Measurements from ENCODE around the gene ITPKB. TPM values are rescaled to one million over a fixed set of nuclear protein-coding genes. Genes with fewer than 3 reads are reported as not detected.
A peak's percentile ranks its signal among the peaks of the same experiment; 100 is the strongest.

Gene ITPKB
- total RNA-seq, 1 donor from 2014 or later, result 34.2 TPM

DNA sequence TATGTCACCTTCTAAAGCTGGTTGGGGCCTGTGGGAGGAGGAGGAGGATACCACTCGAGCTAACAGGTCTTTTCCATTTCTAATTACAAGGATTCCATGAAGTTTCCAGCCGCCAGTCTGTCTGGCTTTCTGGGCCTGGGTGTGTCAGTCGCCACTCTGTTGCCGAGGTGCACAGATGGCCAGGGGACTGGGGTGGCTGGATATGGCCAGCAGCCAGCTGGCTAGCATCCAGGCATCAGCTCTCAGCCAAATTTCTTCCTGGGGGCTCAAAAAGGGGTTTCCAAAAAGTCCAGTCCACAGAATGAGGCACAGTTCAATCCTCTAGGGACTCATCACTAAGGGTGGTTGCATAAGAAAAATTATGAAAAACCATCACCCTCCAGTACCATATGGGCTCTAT is 32.4 kb downstream of the ITPKB start:
- no peak for DNase-seq (ENCODE audit: low read depth, low spot score)

DNA sequence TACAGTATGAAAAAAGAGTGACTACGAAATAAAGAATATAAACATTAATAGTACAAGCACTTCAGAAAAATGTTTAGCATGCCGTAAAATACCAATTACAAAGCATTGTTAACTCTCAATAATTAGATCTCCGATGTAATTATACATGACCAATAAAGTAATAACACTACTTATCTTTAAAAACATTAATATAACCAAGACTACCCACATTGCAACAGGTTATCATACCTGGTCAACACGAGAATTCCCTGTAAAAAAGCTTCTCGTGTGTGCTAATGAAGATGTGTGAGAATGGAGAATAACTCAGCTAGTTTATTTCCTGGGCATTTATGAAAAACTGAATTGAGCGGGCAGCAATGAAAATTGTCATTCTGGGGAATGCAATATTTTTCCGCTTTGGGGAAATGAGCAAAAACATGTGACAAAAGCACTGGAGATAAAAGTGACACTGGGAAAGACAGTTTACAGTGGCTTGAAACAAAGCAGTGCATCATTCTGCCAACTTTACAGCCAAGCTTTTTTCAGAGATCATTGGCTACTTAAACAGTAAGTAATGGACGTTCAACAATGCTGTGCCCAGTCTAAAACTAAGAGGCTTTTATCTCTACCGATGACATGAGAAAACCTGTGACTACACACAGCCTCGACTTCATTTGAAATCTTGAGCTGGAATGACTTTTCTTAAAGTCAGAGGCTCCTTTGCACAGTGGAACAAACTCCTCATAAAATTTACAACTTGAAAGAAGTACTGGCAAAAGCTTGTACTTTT is 34.7 kb downstream of the ITPKB start:
- DNase-seq (ENCODE audit: low read depth, low spot score), result no peak

DNA sequence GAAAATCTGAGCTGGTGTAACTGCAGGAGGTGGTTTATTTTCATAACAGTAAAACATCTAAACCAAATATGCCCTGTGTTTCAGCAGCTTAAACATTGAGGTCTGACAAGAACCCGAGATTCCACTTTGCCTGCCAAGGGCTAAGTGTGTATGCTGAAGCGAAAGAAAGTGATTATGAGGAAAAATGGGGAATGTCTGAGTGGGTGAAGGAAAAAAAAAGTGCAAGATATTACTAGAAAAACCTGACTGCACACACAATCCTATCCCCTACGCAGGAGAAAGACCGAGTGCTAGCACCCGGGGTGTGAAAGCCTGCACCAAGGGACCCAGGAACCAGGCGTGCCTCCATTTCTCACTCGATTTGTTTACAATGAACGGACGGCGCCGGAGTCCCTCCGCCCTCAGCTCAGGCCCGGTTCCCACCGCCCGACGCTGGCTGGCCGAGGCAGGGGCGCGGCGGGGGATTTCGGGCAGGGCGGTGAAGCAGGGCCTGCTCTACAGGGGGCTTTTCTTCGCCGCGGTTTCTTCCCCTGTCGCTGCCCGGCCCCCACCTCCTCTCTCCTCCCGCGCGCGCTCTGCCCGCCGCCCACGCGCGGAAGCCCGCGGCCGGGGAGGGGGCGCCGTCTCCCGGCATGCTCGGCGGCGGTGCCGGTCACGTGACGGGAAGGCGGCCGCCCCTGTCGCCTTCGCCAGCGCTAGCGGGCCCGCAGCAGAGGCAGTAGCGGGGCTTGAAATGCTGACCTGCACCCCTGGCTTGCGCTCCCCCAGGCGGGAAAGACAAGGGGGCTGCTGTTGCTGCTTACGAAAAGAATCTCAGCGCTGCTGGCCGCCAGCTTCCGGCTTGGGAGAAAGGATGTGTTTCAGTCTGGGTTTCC is 35.9 kb downstream of the ITPKB start:
- no peak for DNase-seq (ENCODE audit: low read depth, low spot score)

DNA sequence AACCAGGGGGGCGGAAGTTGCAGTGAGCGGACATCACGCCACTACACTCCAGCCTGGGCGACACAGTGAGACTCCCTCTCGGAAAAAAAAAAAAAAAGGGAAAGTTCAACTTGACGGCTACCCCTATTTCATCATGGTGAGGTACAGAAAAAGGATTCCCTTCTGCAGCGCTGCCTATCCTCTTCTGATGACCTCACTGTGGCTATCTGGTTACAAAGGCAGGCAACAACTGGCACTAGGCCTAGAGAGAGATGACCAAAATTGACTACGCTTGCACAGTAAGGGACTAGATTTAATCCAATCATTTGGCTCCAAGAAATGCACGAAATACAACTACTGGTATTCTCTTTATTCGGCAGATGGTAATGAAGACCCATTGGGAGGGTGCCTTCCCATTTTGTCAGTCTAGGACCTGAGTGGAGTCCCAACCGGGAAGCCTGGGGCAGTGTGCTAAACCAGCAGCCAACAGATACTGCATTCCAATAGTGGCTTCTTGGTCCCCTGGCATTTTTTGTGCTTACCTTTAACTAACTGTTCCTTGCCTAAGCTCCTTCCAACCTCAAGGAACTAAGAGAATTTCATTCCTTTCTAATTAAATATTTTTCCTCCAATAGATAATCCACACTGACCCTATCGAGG is 36.6 kb downstream of the ITPKB start:
- no peak for DNase-seq (ENCODE audit: low read depth, low spot score)

DNA sequence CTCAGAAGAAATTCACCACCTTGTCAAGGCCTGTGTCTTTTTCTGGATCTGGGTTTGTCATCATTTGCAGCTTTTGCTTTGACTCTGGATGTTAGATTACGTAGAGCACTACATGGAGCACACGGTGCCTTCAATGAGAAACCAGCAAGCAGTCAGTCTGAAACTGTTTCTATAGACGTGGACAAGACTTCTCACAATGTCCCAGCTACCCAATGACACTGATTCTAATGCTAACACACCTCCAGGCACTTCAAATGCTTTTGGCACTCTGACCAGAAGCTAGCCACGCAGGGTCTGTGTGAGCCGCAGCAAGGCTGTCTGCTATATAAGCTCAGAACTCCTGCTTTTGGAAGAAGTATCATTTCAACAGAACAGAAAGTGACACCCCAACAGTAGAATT is 38.2 kb downstream of the ITPKB start:
- no peak for DNase-seq (ENCODE audit: low read depth, low spot score)

- no peak for DNase-seq (ENCODE audit: low read depth, low spot score)
Observed at GRCh38 chr1:226699166-226699565, 39.9 kb downstream of the ITPKB start.

DNA sequence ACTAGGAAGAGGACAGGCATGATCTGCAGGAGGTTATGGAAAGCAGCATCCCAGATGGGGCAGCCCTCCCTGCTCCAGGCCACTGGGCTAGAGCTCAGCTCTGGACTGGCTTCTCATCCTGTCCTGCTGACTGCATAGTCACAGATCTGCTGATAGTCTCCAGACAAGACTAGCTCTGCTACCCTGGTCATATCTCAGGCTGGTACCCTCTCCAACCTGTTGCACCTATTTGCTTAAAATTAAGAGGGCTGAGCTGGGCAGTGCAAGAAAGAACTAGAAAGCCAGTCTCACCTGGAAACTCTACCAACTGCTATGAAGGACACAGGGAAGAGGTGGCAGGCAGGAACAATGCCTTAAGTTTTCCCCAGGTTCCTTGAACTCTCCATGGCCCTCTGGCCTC is 40.4 kb downstream of the ITPKB start:
- no peak for DNase-seq (ENCODE audit: low read depth, low spot score)

DNA sequence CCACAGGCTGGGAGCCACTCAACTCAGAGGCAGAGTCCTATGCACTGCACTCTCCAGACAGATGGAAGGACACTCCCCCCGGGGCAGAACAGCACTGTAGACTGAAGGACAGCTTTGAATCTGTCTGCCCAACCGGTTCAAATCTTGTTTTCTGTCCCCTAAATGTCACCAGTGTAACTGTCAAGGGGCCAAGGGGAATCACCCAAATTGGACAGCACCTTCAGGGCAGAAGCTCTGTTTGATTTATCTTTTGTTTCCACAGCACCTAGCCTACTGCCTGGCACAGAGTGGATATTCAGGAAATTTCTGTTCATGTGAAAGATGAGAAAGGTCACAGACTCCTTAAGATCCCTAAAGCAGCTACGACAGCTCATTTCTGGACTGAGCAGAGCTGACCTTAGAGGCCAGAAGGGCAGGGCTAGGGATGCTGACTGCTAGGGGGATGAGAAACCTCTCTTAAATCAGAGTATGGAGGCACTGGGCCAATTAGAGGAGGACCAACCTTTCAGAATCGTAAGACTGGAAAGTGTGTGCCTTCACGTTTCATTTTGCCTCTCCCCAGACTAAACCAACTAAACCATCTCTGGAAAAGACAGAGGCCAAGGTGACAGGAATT is 41.0 kb downstream of the ITPKB start:
- DNase-seq (ENCODE audit: low read depth, low spot score), result no peak

DNA sequence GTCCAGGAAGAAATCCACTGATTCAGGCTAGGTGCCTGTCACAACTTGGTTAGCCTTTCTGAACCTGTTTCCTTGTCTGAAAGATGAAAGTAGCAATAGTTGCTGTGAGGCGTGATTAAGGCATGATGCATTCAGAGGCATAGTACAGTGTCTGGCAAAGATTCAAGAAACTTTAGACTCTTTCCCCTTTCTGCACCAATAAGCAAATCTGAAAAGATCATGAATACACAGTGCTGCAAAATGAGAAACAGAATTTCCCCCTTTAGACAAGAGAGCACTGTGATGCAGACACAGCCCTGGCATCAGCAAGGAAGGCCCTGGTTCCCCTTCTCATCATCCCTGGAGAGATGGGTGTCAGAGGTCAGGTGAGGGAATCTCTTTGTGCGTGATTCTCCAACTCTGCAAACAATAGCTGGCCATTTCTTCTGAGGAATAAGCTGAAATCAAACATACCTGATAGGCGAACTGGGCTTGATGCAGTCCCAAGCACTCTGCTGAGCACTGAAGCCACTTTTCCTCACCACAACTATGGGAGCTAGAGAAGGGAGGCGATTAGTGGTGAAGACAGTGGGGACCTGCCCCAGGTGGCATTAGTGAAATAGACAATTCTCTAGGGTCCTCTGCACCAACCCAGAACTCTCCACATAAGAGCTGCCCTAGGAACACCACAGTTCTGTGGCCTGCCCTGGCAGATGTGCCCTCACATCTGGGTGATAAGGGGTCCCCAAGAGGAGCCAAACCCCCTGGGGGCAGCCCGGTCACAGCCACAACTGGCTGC is 41.7 kb downstream of the ITPKB start:
- peak; percentile 33 for DNase-seq (ENCODE audit: low read depth, low spot score)

GRCh38 chr1:226696547-226696946 is 42.5 kb downstream of the ITPKB start:
- DNase-seq (ENCODE audit: low read depth, low spot score), result no peak

GRCh38 chr1:226695335-226695900 is 43.7 kb downstream of the ITPKB start:
- DNase-seq (ENCODE audit: low read depth, low spot score), result no peak

DNA sequence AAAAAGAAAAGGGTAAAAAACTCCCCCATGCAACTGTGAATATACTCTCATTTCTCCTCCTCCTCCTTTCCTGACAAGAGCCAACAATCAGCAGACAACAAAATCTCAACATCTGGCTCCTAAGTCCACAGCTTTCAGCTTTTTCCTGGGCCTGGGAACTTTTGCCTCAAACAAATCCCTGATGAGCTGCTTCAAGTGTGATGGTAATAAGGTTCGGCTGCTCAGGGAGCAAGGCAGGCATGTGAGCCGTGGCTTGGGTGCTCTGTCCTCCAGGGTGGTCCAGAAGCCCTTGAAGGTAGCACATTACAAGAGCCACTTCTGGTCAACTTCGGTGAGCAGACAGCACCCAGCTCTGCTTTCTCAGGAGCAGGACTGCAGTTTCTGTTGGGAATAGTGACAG is 46.3 kb downstream of the ITPKB start:
- DNase-seq (ENCODE audit: low read depth, low spot score), result no peak

GRCh38 chr1:226692051-226692792 is 46.9 kb downstream of the ITPKB start:
- no peak for DNase-seq (ENCODE audit: low read depth, low spot score)

- DNase-seq (ENCODE audit: low read depth, low spot score), result no peak
Observed at GRCh38 chr1:226691247-226691646, 47.8 kb downstream of the ITPKB start.

GRCh38 chr1:226690460-226690982 is 48.6 kb downstream of the ITPKB start:
- DNase-seq (ENCODE audit: low read depth, low spot score), result peak; percentile 73

DNA sequence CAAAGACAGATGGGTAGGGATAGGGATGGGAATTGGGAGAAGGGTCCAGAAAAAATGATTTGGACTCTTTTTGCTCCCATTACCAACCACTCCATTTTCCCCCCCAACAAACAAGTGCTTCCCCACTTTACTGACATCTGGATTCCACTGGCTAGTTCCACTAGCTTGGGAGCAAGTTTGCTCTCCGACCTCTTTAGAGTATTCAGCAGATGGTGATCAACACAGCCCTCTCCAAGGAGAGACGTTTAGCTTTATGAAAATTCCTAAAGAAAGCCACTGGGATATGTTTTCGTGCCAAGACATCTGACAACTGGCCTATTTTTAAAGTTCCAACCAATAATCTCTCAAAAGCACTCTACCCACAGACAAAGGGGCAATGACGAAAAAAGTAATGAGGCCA is 50.3 kb downstream of the ITPKB start:
- DNase-seq (ENCODE audit: low read depth, low spot score), result no peak

DNA sequence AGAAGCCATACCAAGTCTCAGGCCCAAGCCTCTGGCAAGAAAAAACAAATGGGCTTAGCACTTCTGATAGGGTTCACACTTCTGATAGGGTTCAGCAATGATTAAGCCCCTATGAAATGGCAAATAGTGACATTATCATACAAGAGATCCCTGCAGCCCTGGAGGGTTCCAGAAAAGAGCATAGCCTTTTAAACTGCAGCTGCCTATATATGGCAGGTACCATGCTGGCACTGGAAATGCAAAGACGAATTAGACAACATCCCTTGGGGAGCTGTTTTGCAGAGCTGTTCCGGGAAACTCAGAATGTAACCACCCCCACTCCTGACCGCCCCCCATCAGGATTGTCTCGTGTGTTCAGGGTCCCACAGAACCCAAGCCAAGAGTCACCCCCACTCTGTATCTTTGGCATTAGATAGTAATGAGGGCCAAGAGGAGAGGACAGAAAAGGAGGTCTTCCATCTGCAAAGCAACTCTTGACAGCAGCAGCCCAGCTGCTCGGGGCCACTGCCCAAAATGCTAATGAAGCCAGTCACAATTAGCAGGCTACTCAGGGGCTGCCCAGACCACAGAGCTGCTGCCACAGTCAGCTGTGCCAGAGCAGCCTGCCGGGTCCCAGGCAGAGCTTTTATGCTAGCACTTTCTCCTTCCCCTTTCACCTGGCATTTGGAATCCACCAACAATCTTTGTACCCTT is 50.9 kb downstream of the ITPKB start:
- no peak for DNase-seq (ENCODE audit: low read depth, low spot score)

DNA sequence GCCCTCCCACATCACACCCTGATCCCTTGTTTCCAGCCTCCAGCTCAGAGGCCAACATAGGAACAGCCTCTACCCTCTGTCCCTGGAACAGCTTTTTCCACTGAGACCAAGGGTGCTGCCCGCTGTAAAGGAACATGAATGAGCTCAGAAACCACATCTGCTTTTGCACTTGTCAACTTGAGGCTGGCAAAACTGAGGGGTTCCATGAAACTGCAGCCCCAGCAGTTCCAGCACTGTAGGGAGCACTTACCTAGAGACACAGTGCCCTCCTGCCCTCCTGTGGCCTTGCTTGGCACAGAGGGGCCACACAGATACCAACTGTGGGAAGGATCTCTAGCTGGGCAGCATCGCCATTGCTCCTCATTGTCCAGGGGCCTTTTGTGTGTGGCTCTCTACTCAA is 51.7 kb downstream of the ITPKB start:
- no peak for DNase-seq (ENCODE audit: low read depth, low spot score)
